Upper lobe of left lung (tissue), 4 donors: Measurements from ENCODE around the gene STARD7.

Experiments used
- POLR2A ChIP-seq, 4 donors: fragments of 450-650 bp; IDR thresholded peaks; one replicate each; pipeline ENCODE4 v1.5.1; 2016 to 2017; ENCODE audit warnings: antibody characterized with exemption in 4 of 4, mild to moderate bottlenecking in 2 of 4
- POLR2AphosphoS5 ChIP-seq, 2 donors: sonication (generic); formaldehyde crosslinking; IDR thresholded peaks; one replicate each; pipeline ENCODE4 v1.5.1; 2017; ENCODE audit warnings: antibody characterized with exemption in 2 of 2
- TF ChIP-seq, protein P1 (sequence below), 6 experiments: fragments of 450-650 bp in 4 of 6; fragments of 200-600 bp in 2 of 6; sonication (generic) in 2 of 6; IDR thresholded peaks; one replicate each; pipeline ENCODE4 v1.5.1; 2016 to 2019; ENCODE audit warnings: antibody characterized with exemption in 6 of 6

DNA sequence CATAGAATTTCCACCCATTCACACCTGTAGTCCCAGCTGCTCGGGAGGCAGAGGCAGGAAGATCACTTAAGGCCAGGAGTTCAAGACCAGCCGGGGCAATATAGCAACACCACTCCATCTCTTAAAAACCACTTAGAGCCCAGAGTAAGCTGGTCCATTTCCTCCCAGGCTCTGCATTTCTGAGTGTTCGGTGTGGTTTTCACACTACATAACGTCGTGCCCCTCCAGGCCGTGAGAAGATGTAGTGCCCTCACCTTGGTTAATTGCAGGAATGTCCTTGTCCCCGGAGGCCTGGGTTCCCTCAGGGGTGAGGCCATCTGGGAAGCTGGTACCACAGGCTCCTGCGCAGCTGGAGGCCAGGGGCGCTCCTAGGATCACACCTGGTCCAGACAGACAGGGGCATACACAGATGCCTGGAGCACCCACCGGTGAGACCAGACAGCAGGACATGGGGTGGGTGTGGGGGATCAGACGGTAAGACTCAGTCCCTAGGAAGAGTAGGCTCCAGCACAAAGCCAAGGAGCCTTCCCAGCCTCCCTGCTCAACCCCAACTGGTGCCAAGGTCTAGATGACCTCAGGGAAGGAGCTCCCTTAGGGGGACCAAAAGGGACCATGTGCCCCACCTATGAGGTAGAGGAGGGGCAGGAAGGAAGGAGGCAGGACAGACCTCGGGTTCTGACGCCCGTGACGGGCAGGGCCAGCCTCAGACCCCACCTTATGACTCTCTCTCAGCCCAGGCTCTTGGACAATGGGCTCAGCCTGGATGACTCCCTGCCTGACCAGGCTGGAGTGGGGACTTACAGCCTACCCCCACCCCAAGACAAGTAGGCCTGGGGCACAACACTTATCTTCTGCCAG is 71.1 kb downstream of the STARD7 start:
- no peak for TF ChIP-seq POLR2AphosphoS5 (IDR thresholded peaks at IDR 0.05)
- TF ChIP-seq, protein P1, sequence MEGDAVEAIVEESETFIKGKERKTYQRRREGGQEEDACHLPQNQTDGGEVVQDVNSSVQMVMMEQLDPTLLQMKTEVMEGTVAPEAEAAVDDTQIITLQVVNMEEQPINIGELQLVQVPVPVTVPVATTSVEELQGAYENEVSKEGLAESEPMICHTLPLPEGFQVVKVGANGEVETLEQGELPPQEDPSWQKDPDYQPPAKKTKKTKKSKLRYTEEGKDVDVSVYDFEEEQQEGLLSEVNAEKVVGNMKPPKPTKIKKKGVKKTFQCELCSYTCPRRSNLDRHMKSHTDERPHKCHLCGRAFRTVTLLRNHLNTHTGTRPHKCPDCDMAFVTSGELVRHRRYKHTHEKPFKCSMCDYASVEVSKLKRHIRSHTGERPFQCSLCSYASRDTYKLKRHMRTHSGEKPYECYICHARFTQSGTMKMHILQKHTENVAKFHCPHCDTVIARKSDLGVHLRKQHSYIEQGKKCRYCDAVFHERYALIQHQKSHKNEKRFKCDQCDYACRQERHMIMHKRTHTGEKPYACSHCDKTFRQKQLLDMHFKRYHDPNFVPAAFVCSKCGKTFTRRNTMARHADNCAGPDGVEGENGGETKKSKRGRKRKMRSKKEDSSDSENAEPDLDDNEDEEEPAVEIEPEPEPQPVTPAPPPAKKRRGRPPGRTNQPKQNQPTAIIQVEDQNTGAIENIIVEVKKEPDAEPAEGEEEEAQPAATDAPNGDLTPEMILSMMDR (IDR thresholded peaks at IDR 0.05) = no peak
- TF ChIP-seq POLR2A (IDR thresholded peaks at IDR 0.05) = no peak
